ENCODE measurements around the gene SGMS1.

DNA sequence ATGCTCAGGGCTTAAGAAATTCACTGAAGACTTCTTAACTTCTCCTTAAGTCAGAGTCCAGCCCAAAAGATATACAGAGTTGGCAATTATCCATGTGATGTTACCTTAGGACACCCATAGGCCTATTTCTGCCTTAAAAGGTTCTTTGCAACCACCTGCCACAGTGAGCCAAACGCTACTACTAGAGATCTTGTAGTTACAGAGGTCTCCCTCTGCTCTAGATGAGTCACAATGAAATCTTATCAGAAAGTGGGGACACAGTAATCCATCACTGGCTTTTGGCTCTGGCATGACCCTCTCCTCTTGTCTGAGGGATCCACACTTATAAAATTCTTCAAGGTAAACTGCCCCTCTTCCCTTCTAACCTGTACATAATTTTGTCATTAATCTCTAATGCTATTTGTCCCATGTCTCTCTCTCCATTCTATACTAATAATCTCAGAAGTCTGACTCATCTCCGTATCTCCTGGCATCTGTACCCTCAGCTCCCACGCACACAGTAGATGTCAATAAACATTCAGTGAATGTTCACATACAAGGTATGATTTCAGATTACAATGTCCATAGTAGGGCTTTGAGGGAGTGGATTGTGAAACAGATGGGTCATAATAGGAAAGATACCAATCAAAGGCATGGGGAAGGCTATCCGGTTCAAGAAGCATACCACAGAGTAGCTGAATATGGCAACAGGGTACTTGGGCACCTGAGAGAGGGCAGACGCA, 112.1 kb downstream of the SGMS1 start:
- TF ChIP-seq, protein P1, sequence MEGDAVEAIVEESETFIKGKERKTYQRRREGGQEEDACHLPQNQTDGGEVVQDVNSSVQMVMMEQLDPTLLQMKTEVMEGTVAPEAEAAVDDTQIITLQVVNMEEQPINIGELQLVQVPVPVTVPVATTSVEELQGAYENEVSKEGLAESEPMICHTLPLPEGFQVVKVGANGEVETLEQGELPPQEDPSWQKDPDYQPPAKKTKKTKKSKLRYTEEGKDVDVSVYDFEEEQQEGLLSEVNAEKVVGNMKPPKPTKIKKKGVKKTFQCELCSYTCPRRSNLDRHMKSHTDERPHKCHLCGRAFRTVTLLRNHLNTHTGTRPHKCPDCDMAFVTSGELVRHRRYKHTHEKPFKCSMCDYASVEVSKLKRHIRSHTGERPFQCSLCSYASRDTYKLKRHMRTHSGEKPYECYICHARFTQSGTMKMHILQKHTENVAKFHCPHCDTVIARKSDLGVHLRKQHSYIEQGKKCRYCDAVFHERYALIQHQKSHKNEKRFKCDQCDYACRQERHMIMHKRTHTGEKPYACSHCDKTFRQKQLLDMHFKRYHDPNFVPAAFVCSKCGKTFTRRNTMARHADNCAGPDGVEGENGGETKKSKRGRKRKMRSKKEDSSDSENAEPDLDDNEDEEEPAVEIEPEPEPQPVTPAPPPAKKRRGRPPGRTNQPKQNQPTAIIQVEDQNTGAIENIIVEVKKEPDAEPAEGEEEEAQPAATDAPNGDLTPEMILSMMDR (IDR thresholded peaks at IDR 0.05) = no peak
- TF ChIP-seq POLR2A (IDR thresholded peaks at IDR 0.05) = no peak
